Measurements from ENCODE around the gene GALK1. TPM values are rescaled to one million over a fixed set of nuclear protein-coding genes. Genes with fewer than 3 reads are reported as not detected.
A peak's percentile ranks its signal among the peaks of the same experiment; 100 is the strongest.
"Not testable (repeated sequence)": the region's sequence is repeated elsewhere in the genome, so short reads cannot be mapped to it uniquely, and the experiment has no call there.

The GALK1 gene
- total RNA-seq, 4 donors from 2014 or later = 13.7 to 23.2 (median 20.4) TPM

GRCh38 chr17:75779250-75779986 lies 14.4 kb upstream of the GALK1 start:
- H3K27me3 ChIP-seq = no peaks in the 10 kb centered on the region
- no peaks in the 10 kb centered on the region for H3K9me3 ChIP-seq
- peak; percentile 87 for ATAC-seq
- H3K36me3 ChIP-seq = peaks cover 0 to 45% of the 10 kb centered on the region in 2 donors
- 0% methylated on average over 11 to 20 of the region's 84 CpGs for WGBS, 2 donors (ENCODE audit: low coverage in 1 of 2)
- H3K4me1 ChIP-seq = peaks cover 0 to 63% (median 20%) of the 10 kb centered on the region in 3 donors
- H3K4me3 ChIP-seq = peak overlapping the region; percentile 95
- TF ChIP-seq POLR2A (IDR thresholded peaks at IDR 0.05) (peak; percentile 100), POLR2AphosphoS5 (IDR thresholded peaks at IDR 0.05) (peak; percentile 100), EP300 (IDR thresholded peaks at IDR 0.05) (no peak)
- TF ChIP-seq, protein P1, sequence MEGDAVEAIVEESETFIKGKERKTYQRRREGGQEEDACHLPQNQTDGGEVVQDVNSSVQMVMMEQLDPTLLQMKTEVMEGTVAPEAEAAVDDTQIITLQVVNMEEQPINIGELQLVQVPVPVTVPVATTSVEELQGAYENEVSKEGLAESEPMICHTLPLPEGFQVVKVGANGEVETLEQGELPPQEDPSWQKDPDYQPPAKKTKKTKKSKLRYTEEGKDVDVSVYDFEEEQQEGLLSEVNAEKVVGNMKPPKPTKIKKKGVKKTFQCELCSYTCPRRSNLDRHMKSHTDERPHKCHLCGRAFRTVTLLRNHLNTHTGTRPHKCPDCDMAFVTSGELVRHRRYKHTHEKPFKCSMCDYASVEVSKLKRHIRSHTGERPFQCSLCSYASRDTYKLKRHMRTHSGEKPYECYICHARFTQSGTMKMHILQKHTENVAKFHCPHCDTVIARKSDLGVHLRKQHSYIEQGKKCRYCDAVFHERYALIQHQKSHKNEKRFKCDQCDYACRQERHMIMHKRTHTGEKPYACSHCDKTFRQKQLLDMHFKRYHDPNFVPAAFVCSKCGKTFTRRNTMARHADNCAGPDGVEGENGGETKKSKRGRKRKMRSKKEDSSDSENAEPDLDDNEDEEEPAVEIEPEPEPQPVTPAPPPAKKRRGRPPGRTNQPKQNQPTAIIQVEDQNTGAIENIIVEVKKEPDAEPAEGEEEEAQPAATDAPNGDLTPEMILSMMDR (IDR thresholded peaks at IDR 0.05) = peak in 2 of 4 experiments; percentile 20 to 36
- H3K27ac ChIP-seq = peak overlapping the region; percentile 99 to 100 (median 100)

- Histone ChIP-seq H3K4me1 (peaks cover 0 to 61% (median 20%) of the 10 kb centered on the region in 3 donors), H3K27ac (peak overlapping the region; percentile 99 to 100 (median 100)), H3K4me3 (peak overlapping the region; percentile 95), H3K9me3 (no peaks in the 10 kb centered on the region), H3K36me3 (peaks cover 0 to 51% of the 10 kb centered on the region in 2 donors), H3K27me3 (no peaks in the 10 kb centered on the region)
- TF ChIP-seq, protein P1 (IDR thresholded peaks at IDR 0.05) = peak in 3 of 4 experiments; percentile 62 to 65 (median 64)
- TF ChIP-seq POLR2A (IDR thresholded peaks at IDR 0.05) = no peak
- ATAC-seq = no peak
- no CpG with 5 or more reads among the region's 38 CpGs for WGBS, 2 donors (ENCODE audit: low coverage in 1 of 2)
These were observed 13.9 kb upstream of the GALK1 start for GRCh38 chr17:75778861-75779249.

GRCh38 chr17:75778066-75778860 lies 13.3 kb upstream of the GALK1 start:
- peak overlapping the region; percentile 95 for H3K4me3 ChIP-seq
- peak overlapping the region; percentile 99 to 100 (median 100) for H3K27ac ChIP-seq
- 0 to 3% methylated on average over 7 of the region's 19 CpGs for WGBS, 2 donors (ENCODE audit: low coverage in 1 of 2)
- H3K27me3 ChIP-seq, ATAC-seq, H3K9me3 ChIP-seq: not testable (repeated sequence)
- H3K36me3 ChIP-seq = peaks cover 0 to 53% of the 10 kb centered on the region in 2 donors
- TF ChIP-seq POLR2AphosphoS5 (IDR thresholded peaks at IDR 0.05) = peak; percentile 50
- peaks cover 0 to 55% (median 20%) of the 10 kb centered on the region in 3 donors for H3K4me1 ChIP-seq

GRCh38 chr17:75777296-75777922 lies 12.4 kb upstream of the GALK1 start:
- no peak for ATAC-seq

GRCh38 chr17:75776386-75777295 lies 11.6 kb upstream of the GALK1 start:
- H3K36me3 ChIP-seq = peaks cover 0 to 53% of the 10 kb centered on the region in 2 donors
- H3K4me1 ChIP-seq = peaks cover 0 to 45% (median 20%) of the 10 kb centered on the region in 3 donors
- H3K27ac ChIP-seq = peak overlapping the region in 3 of 4 donors; percentile 57 to 100 (median 100)
- no peaks in the 10 kb centered on the region for H3K9me3 ChIP-seq
- no peaks in the 10 kb centered on the region for H3K27me3 ChIP-seq
- 11 to 14% methylated on average over 12 to 15 of the region's 15 CpGs for WGBS, 2 donors (ENCODE audit: low coverage in 1 of 2)
- TF ChIP-seq EP300 (IDR thresholded peaks at IDR 0.05) = no peak
- TF ChIP-seq POLR2A (IDR thresholded peaks at IDR 0.05) = peak in 1 of 2 donors; percentile 24
- TF ChIP-seq, protein P1 (IDR thresholded peaks at IDR 0.05) = no peak
- peak; percentile 67 for TF ChIP-seq POLR2AphosphoS5 (IDR thresholded peaks at IDR 0.05)
- peak overlapping the region; percentile 95 for H3K4me3 ChIP-seq
- ATAC-seq = no peak

More at GRCh38 chr17:75777296-75777922, 12.4 kb upstream of the GALK1 start:
- WGBS, 2 donors (ENCODE audit: low coverage in 1 of 2) = 0% methylated on average over 2 of the region's 2 CpGs
- Histone ChIP-seq H3K27ac (peak overlapping the region in 3 of 4 donors; percentile 57 to 100 (median 100)), H3K27me3 (no peaks in the 10 kb centered on the region), H3K9me3 (no peaks in the 10 kb centered on the region), H3K36me3 (peaks cover 0 to 53% of the 10 kb centered on the region in 2 donors), H3K4me1 (peaks cover 0 to 47% (median 20%) of the 10 kb centered on the region in 3 donors), H3K4me3 (peak overlapping the region; percentile 95)
- TF ChIP-seq POLR2AphosphoS5 (IDR thresholded peaks at IDR 0.05) = peak; percentile 17
- no peak for TF ChIP-seq EP300 (IDR thresholded peaks at IDR 0.05)

Data from gastroesophageal sphincter (tissue), 4 donors.